Loucy (cell line): ENCODE data around the gene OR2J2.

Experiments
- CTCF ChIP-seq: fragments of 200-600 bp; sonication (generic); conservative IDR thresholded peaks from 2 replicates; pipeline ENCODE4 v1.5.1; 2014; ENCODE audit warnings: mild to moderate bottlenecking, antibody characterized with exemption, low read length
- EZH2phosphoT487 ChIP-seq: fragments of 200-600 bp; IDR thresholded peaks from 2 replicates; pipeline ENCODE4 v1.6.1; 2018; ENCODE audit warnings: antibody characterized with exemption, mild to moderate bottlenecking, moderate library complexity, borderline replicate concordance

DNA sequence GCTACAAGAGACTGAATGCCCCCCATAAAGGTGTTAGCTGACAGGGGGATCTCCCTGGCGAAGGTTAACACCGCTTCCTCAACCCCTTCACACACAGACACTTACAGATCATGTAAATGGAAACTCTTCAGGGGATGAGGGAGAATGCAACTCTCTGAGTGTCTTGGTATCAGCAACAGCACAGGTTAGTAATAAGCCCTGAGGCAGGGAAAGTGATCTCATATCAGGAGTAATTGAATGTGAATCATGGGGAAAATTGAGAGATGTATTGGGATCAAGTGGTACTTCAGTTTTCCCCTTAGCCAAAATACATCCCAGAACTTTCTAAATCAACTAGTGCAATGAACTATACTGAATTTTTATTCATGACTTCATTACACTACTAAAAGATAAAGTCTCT, 39.0 kb upstream of the OR2J2 start:
- TF ChIP-seq CTCF (no peak), EZH2phosphoT487 (no peak)
